K562 (cell line): ENCODE results near the gene RAE1. TPM values are rescaled to one million over a fixed set of nuclear protein-coding genes. Genes with fewer than 3 reads are reported as not detected.

Source experiments
- ARID2 ChIP-seq: fragments of 450-650 bp; IDR thresholded peaks from 2 replicates; pipeline ENCODE4 v1.6.1; 2017; ENCODE audit warnings: antibody characterized with exemption, mild to moderate bottlenecking
- C11orf30 ChIP-seq: fragments of 450-650 bp; IDR thresholded peaks from 2 replicates; pipeline ENCODE4 v1.6.1; 2016; ENCODE audit warnings: low read depth, mild to moderate bottlenecking
- ETV6 ChIP-seq, 3 experiments: fragments of 150-350 bp in 1 of 3; sonication (generic) in 1 of 3; formaldehyde crosslinking in 1 of 3; IDR thresholded peaks; 2 replicates each; pipeline versions ENCODE4 v1.6.1 to v1.8.0; 2014 to 2022; ENCODE audit warnings: borderline replicate concordance in 2 of 3, low read depth in 2 of 3, antibody characterized with exemption in 1 of 3, low read length in 1 of 3, mild to moderate bottlenecking in 1 of 3, missing genetic modification reagents in 1 of 3
- FOXK2 ChIP-seq, 2 experiments: fragments of 450-650 bp; IDR thresholded peaks in 1 of 2; conservative IDR thresholded peaks in 1 of 2; 2 replicates each; pipeline ENCODE4 v1.6.1; 2016; ENCODE audit warnings: low read depth in 2 of 2, mild to moderate bottlenecking in 1 of 2
- GABPA ChIP-seq: fragments of 200-800 bp; sonication (Bioruptor generic); conservative IDR thresholded peaks from 2 replicates; pipeline ENCODE4 v1.6.1; 2016; ENCODE audit warnings: low read depth, missing genetic modification characterization, missing compliant biosample characterization
- HMG20A ChIP-seq: fragments of 450-650 bp; formaldehyde crosslinking; conservative IDR thresholded peaks from 2 replicates; pipeline ENCODE4 v1.4.0; 2020; ENCODE audit warnings: mild to moderate bottlenecking, mixed read lengths
- IFI16 ChIP-seq: fragments of 250-450 bp; sonication (Bioruptor Pico); IDR thresholded peaks from 2 replicates; pipeline ENCODE4 v2.1.2; 2022; ENCODE audit warnings: mild to moderate bottlenecking, inconsistent platforms
- IRF9 ChIP-seq: fragments of 450-650 bp; IDR thresholded peaks from 2 replicates; pipeline ENCODE4 v1.6.1; 2016; ENCODE audit warnings: missing biosample characterization, missing genetic modification characterization
- NFATC3 ChIP-seq: fragments of 450-650 bp; IDR thresholded peaks from 2 replicates; pipeline ENCODE4 v1.6.1; 2017; ENCODE audit warnings: mild to moderate bottlenecking
- PCBP1 ChIP-seq: fragments of 200-400 bp; formaldehyde crosslinking; IDR thresholded peaks from 2 replicates; pipeline ENCODE4 v1.6.1; 2018; ENCODE audit warnings: mild to moderate bottlenecking, low read depth, low read length; ENCODE audit not compliant: poor library complexity, severe bottlenecking
- PHF8 ChIP-seq: fragments of 200-600 bp; sonication (generic); IDR thresholded peaks from 2 replicates; pipeline ENCODE4 v1.6.1; 2012; ENCODE audit warnings: mixed run types, mild to moderate bottlenecking, inconsistent platforms, low read length, moderate library complexity, borderline replicate concordance
- RB1 ChIP-seq: fragments of 450-650 bp; IDR thresholded peaks from 2 replicates; pipeline ENCODE4 v1.6.1; 2017; ENCODE audit warnings: low read depth, mild to moderate bottlenecking
- SAFB ChIP-seq: fragments of 200-400 bp; formaldehyde crosslinking; IDR thresholded peaks from 2 replicates; pipeline ENCODE4 v1.6.1; 2017; ENCODE audit warnings: low read depth, low read length, borderline replicate concordance
- SMARCA4 ChIP-seq: fragments of 450-650 bp; IDR thresholded peaks from 2 replicates; pipeline ENCODE4 v1.6.1; 2016
- TAF7 ChIP-seq: fragments of 450-650 bp; IDR thresholded peaks from 2 replicates; pipeline ENCODE4 v1.6.1; 2016; ENCODE audit warnings: missing genetic modification characterization, missing compliant biosample characterization
- ZBTB2 ChIP-seq: fragments of 450-650 bp; IDR thresholded peaks from 2 replicates; pipeline ENCODE4 v1.6.1; 2016; ENCODE audit warnings: antibody characterized with exemption
- ZBTB8A ChIP-seq: fragments of 450-650 bp; IDR thresholded peaks from 2 replicates; pipeline ENCODE4 v1.6.1; 2018; ENCODE audit warnings: mild to moderate bottlenecking, moderate library complexity; ENCODE audit not compliant: partially characterized antibody
- ZNF280B ChIP-seq: fragments of 250-450 bp; sonication (Bioruptor Pico); IDR thresholded peaks from 2 replicates; pipeline ENCODE4 v1.5.1; 2021; ENCODE audit warnings: mild to moderate bottlenecking
- ZNF408 ChIP-seq: fragments of 250-450 bp; sonication (Bioruptor Pico); IDR thresholded peaks from 2 replicates; pipeline ENCODE4 v1.4.0; 2020; ENCODE audit warnings: low read depth, mild to moderate bottlenecking, moderate library complexity
- ZNF444 ChIP-seq: fragments of 250-450 bp; sonication (Bioruptor Pico); IDR thresholded peaks from 2 replicates; pipeline ENCODE4 v1.4.0; 2020; ENCODE audit warnings: mild to moderate bottlenecking, moderate library complexity
- ZNF766 ChIP-seq: fragments of 200-800 bp; sonication (Bioruptor generic); conservative IDR thresholded peaks from 2 replicates; pipeline ENCODE4 v1.6.1; 2016; ENCODE audit warnings: missing genetic modification characterization, missing compliant biosample characterization
- polyA plus RNA-seq, 8 experiments: library from polyadenylated mRNA; depleted of rRNA in 4 of 8; stranded (reverse) in 5 of 8; unstranded in 3 of 8; fragments of >200 nt; fragmentation: Nextera tagmentation in 2 of 8; fragmentation: Illumina TruSeq in 1 of 8; extraction: Ambion mirVana in 2 of 8; extraction: Trizol in 1 of 8; gene quantifications; 2 replicates each; pipeline versions ENCODE4 v1.2.1 to v1.2.3, GENCODE V29; 2011 to 2014; ENCODE audit warnings: inconsistent platforms in 1 of 8, missing spikeins in 1 of 8
- total RNA-seq, 7 experiments: library from RNA; depleted of rRNA in 6 of 7; stranded (reverse); fragments of >200 nt in 6 of 7; fragmentation: Illumina TruSeq in 2 of 7; extraction: Trizol in 2 of 7; gene quantifications; 2 replicates each; pipeline versions ENCODE4 v1.2.1 to v1.2.3, GENCODE V29; 2011 to 2021; ENCODE audit warnings: low replicate concordance in 1 of 7
- TF ChIP-seq, protein P1 (sequence below): fragments of 450-650 bp; formaldehyde crosslinking; IDR thresholded peaks from 2 replicates; pipeline ENCODE4 v1.4.0; 2022; ENCODE audit warnings: missing genetic modification characterization

The RAE1 gene
- total and polyA plus RNA-seq, 9 of the 15 experiments (the other 6 are each of a cell fraction or from before 2014, with no cell fraction given), result 33.7 to 248 (median 77.7) TPM

DNA sequence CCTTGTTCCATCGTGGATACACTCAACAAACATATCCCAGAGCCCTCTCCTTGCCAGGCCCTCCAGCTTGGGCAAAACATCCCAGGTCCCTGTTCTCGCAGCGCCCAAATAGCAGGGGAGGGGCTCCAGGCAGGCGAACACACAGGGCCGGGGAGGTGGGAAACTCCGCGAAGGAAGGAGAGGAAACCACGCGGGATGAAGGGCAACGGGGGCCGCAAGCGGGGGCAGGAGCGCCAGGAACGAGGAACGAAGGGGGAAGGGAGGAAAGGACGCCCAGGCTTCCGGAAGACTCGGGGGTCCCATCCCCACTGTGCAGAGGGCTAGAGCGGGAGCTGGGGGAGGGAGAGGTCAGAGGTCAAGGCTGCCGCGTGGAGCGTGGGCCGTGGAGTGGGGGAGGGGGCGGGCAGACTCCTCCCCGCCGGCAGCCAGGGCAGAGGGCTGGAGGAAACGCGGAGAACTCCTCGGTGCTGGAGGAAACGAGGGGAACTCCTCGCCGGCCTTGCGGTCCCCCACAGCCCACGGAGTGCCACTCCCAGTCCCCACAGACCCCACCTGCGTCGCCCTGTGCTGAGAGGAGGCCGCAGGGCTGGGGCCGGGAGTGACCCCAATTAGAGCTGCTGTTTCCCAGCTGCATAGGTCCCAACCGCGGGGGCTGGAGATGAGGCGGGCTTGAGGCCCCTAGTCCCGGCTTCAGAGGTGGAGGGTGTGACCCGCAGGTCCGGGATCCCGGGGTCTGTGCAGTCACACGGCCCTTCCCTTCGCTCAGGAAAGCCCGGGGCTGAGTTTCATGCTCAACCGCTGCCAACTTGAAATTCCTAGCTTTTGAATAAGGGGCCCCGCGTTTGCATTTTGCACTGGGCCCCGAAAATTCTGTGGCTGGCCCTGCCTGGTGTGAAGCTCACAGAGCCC, 38.9 kb downstream of the RAE1 start (continued):
- peak; percentile 89 for TF ChIP-seq ZBTB2
- peak; percentile 85 for TF ChIP-seq PCBP1
- TF ChIP-seq, protein P1, sequence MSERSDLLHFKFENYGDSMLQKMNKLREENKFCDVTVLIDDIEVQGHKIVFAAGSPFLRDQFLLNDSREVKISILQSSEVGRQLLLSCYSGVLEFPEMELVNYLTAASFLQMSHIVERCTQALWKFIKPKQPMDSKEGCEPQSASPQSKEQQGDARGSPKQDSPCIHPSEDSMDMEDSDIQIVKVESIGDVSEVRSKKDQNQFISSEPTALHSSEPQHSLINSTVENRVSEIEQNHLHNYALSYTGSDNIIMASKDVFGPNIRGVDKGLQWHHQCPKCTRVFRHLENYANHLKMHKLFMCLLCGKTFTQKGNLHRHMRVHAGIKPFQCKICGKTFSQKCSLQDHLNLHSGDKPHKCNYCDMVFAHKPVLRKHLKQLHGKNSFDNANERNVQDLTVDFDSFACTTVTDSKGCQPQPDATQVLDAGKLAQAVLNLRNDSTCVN (CRISPR knock-in tag), result peak; percentile 85; the same call in 1 of the 2 replicates
- 0 out of 2 replicates have a peak, but pooled peaks have one; percentile 40 for TF ChIP-seq ZNF444
- TF ChIP-seq HMG20A, result no peak
- TF ChIP-seq GABPA (tag), result no peak
- no peak for TF ChIP-seq ZNF408 (CRISPR knock-in tag)
- no peak for TF ChIP-seq C11orf30
- no peak for TF ChIP-seq ZBTB8A
- TF ChIP-seq FOXK2 (conservative IDR thresholded peaks at IDR 0.05 in 1 of 2, IDR thresholded peaks at IDR 0.05 in 1 of 2; ENCODE audit: low read depth in 2 of 2), result 0 out of 4 replicates have a peak, but pooled peaks of 1 of the 2 experiments have one; percentile 16
- TF ChIP-seq RB1, result no peak
- no peak for TF ChIP-seq NFATC3
- TF ChIP-seq TAF7 (tag), result peak; percentile 8
- 0 out of 4 replicates have a peak, but pooled peaks of 1 of the 2 experiments have one; percentile 9 for TF ChIP-seq ETV6 (IDR thresholded peaks at IDR 0.05; ENCODE audit: borderline replicate concordance in 1 of 2, low read depth in 2 of 2, low read length in 1 of 2)
- TF ChIP-seq ETV6 (CRISPR knock-in tag; IDR thresholded peaks at IDR 0.05; ENCODE audit: borderline replicate concordance), result no peak
- no peak for TF ChIP-seq SMARCA4
- TF ChIP-seq ZNF766, result 0 out of 2 replicates have a peak, but pooled peaks have one; percentile 4
- TF ChIP-seq ARID2, result no peak
- peak; percentile 85 for TF ChIP-seq SAFB
- TF ChIP-seq IFI16 (CRISPR knock-in tag), result no peak
- TF ChIP-seq IRF9 (tag), result peak; percentile 51; the same call in 1 of the 2 replicates
- peak; percentile 24; the same call in 1 of the 2 replicates for TF ChIP-seq PHF8
- TF ChIP-seq ZNF280B (CRISPR knock-in tag), result no peak
